ENCODE measurements around the gene TPP1. TPM values are rescaled to one million over a fixed set of nuclear protein-coding genes. Genes with fewer than 3 reads are reported as not detected.

The TPP1 gene
- polyA plus RNA-seq, 1 experiment, result 77.6 TPM

GRCh38 chr11:6601041-6601461, 18.2 kb downstream of the TPP1 start:
- CTCF ChIA-PET, result no interaction called here
- TF ChIP-seq, protein P1, sequence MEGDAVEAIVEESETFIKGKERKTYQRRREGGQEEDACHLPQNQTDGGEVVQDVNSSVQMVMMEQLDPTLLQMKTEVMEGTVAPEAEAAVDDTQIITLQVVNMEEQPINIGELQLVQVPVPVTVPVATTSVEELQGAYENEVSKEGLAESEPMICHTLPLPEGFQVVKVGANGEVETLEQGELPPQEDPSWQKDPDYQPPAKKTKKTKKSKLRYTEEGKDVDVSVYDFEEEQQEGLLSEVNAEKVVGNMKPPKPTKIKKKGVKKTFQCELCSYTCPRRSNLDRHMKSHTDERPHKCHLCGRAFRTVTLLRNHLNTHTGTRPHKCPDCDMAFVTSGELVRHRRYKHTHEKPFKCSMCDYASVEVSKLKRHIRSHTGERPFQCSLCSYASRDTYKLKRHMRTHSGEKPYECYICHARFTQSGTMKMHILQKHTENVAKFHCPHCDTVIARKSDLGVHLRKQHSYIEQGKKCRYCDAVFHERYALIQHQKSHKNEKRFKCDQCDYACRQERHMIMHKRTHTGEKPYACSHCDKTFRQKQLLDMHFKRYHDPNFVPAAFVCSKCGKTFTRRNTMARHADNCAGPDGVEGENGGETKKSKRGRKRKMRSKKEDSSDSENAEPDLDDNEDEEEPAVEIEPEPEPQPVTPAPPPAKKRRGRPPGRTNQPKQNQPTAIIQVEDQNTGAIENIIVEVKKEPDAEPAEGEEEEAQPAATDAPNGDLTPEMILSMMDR (IDR thresholded peaks at IDR 0.05; ENCODE audit: insufficient read depth, low read depth, low read length), result no peak
- Histone ChIP-seq H3K36me3 (ENCODE audit: control insufficient read depth, insufficient read depth, low read length) (peaks cover 24% of the 10 kb centered on the region), H3K27me3 (ENCODE audit: control insufficient read depth, insufficient read depth, low read length) (no peaks in the 10 kb centered on the region), H3K4me3 (ENCODE audit: low read depth, low read length) (no peak overlapping the region)
- POLR2A ChIA-PET, result no interaction called here
- DNase-seq (ENCODE audit: low read depth), result no peak

- Histone ChIP-seq H3K27me3 (ENCODE audit: control insufficient read depth, insufficient read depth, low read length) (no peaks in the 10 kb centered on the region), H3K36me3 (ENCODE audit: control insufficient read depth, insufficient read depth, low read length) (peaks cover 24% of the 10 kb centered on the region), H3K4me3 (ENCODE audit: low read depth, low read length) (no peak overlapping the region)
- CTCF ChIA-PET, result no interaction called here
- POLR2A ChIA-PET, result no interaction called here
- no peak for DNase-seq (ENCODE audit: low read depth)
- TF ChIP-seq, protein P1 (IDR thresholded peaks at IDR 0.05; ENCODE audit: insufficient read depth, low read depth, low read length), result no peak
Measured at GRCh38 chr11:6599881-6600390, 19.3 kb downstream of the TPP1 start.

DNA sequence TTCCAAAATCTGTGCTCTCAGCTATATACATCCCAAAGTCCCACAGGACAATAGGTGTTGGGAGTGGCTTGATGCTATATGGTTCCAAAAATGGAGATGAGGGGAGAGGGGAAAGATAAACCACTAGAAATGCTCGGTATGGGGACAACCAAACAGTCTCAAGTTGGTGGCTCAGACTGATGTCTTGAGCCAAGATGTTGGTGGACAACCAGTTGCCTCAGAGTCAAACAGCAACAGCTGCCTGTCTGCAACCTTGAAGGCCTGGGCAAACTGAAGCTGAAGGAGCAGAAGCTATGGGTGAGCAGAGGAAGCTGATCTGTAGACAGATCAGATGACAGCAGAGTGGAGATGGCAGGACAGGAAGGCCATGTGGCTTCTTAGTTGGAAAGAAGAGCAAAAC, 19.8 kb downstream of the TPP1 start:
- ChIA-PET CTCF (no interaction called here), POLR2A (no interaction called here)
- TF ChIP-seq, protein P1 (IDR thresholded peaks at IDR 0.05; ENCODE audit: insufficient read depth, low read depth, low read length), result no peak
- H3K4me3 ChIP-seq (ENCODE audit: low read depth, low read length), result no peak overlapping the region
- peaks cover 26% of the 10 kb centered on the region for H3K36me3 ChIP-seq (ENCODE audit: control insufficient read depth, insufficient read depth, low read length)
- no peak for DNase-seq (ENCODE audit: low read depth)
- H3K27me3 ChIP-seq (ENCODE audit: control insufficient read depth, insufficient read depth, low read length), result no peaks in the 10 kb centered on the region

DNA sequence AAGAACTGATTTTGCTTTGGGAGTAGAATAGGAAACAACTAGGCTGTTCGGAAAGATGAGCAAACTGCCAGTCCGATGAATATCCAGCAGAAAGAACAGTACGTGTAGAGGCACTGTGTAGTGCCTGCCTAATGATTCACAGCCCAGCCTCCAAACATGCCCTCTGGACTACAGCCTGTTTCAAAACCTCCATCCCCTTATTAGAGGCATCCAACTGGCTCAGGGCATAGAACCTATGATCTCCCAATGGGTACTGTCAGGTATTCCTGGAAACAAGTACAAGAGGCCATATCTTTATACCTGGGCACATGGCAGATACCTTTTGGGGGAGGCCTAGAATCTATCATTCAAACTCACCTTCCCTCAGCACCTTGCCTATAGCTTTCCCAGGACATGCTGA, 20.7 kb downstream of the TPP1 start:
- POLR2A ChIA-PET, result no interaction called here
- H3K4me3 ChIP-seq (ENCODE audit: low read depth, low read length), result no peak overlapping the region
- no peak for DNase-seq (ENCODE audit: low read depth)
- no peaks in the 10 kb centered on the region for H3K27me3 ChIP-seq (ENCODE audit: control insufficient read depth, insufficient read depth, low read length)
- peaks cover 27% of the 10 kb centered on the region for H3K36me3 ChIP-seq (ENCODE audit: control insufficient read depth, insufficient read depth, low read length)
- TF ChIP-seq, protein P1 (IDR thresholded peaks at IDR 0.05; ENCODE audit: insufficient read depth, low read depth, low read length), result no peak
- CTCF ChIA-PET, result interaction anchor here (0.9 kb wide), 1 partner anchor 81 kb away, joined by 3 read pairs; no protein-coding TSS in a partner anchor

DNA sequence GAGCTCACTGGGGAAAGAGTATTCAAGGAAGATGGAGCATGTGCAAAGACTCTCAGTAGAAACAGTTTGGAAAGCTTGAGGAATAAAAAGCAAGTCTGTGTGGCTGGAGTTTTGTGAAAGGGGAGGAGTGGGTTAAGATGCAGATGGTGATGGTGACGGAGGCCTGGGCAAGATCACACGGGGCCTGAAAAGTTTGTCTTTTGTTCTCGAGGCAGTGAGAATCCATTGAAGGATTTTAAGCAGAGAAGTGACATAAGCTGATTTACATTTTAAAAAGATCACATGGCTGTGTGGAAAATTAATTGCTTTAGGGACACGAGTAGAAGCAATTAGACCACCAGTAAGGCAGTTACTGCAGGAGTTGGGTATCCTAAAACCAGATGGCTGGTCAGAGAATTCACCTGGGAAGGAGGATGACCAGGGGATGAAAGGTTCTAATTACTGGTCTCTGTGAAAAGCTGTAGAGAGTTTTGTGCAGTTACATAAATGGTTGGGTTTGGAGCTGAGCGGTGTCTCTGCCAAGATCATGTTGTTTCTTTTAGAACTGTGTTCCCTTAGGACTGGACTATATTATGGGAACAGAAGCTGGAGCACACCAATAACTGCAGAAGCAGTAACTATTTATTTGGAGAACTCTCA, 22.9 kb downstream of the TPP1 start:
- Histone ChIP-seq H3K27me3 (ENCODE audit: control insufficient read depth, insufficient read depth, low read length) (no peaks in the 10 kb centered on the region), H3K4me3 (ENCODE audit: low read depth, low read length) (no peak overlapping the region), H3K36me3 (ENCODE audit: control insufficient read depth, insufficient read depth, low read length) (peaks cover 26% of the 10 kb centered on the region)
- no peak for DNase-seq (ENCODE audit: low read depth)
- TF ChIP-seq, protein P1 (IDR thresholded peaks at IDR 0.05; ENCODE audit: insufficient read depth, low read depth, low read length), result no peak
- ChIA-PET CTCF (interaction anchor here (0.6 to 3.7 kb wide), 5 partner anchors 7 to 92 kb away, joined by 3 to 17 read pairs (median 3); partner anchors contain the start of genes ILK and RRP8), POLR2A (no interaction called here)
